Measurements from ENCODE around the gene AP4S1. TPM values are rescaled to one million over a fixed set of nuclear protein-coding genes. Genes with fewer than 3 reads are reported as not detected.

Gene AP4S1
- total RNA-seq, 1 experiment from 2014 or later: 8.3 TPM

- no peak for TF ChIP-seq CTCF (IDR thresholded peaks at IDR 0.05; ENCODE audit: unreplicated experiment)
- Mint-ChIP-seq H3K27me3 (ENCODE audit: unreplicated experiment) (no peaks in the 10 kb centered on the region), H3K9me3 (ENCODE audit: low read depth, unreplicated experiment) (no peaks in the 10 kb centered on the region), H3K4me3 (ENCODE audit: low read depth, unreplicated experiment) (no peak overlapping the region), H3K4me1 (ENCODE audit: low read depth, unreplicated experiment) (no peaks in the 10 kb centered on the region), H3K36me3 (ENCODE audit: insufficient read depth, unreplicated experiment) (peaks cover 43% of the 10 kb centered on the region), H3K27ac (ENCODE audit: unreplicated experiment) (no peak overlapping the region)
- BruUV-seq (replicated peaks): no TSS peak
- intact Hi-C loops (cut with micrococcal nuclease; ENCODE audit: unreplicated experiment): no loop called here
- DNase-seq: no peak
- CTCF ChIA-PET: interaction anchor here (0.5 kb wide), 1 partner anchor 10 kb away, joined by 3 read pairs; no protein-coding TSS in a partner anchor
Measured at GRCh38 chr14:31124197-31124596, 98.7 kb downstream of the AP4S1 start.

DNA sequence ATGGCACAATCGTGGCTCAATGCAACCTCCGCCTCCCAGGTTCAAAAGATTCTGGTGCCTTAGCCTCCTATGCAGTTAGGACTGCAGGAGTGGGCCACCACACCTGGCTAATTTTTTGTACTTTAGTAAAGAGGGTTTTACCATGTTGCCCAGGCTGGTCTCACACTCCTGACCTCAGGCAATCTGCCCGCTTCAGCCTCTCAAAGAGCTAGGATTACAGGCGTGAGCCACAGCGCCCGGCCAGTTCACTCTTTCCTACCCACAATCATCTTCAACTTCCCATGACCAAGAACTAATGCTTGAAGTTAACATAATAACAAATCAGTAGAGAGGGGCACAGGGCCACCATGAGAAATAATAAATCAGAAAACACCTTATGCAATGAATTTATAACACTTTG, 99.8 kb downstream of the AP4S1 start:
- peaks cover 36% of the 10 kb centered on the region for H3K36me3 Mint-ChIP-seq (ENCODE audit: insufficient read depth, unreplicated experiment)
- H3K27me3 Mint-ChIP-seq (ENCODE audit: unreplicated experiment): no peaks in the 10 kb centered on the region
- TF ChIP-seq CTCF (IDR thresholded peaks at IDR 0.05; ENCODE audit: unreplicated experiment): no peak

GRCh38 chr14:31126680-31127079, 101.2 kb downstream of the AP4S1 start:
- H3K36me3 Mint-ChIP-seq (ENCODE audit: insufficient read depth, unreplicated experiment): peaks cover 36% of the 10 kb centered on the region
- BruUV-seq (replicated peaks): no TSS peak

More for the DNA sequence above, 99.8 kb downstream of the AP4S1 start:
- intact Hi-C loops (cut with micrococcal nuclease; ENCODE audit: unreplicated experiment): no loop called here
- DNase-seq: no peak
- CTCF ChIA-PET: no interaction called here
- no peaks in the 10 kb centered on the region for H3K4me1 Mint-ChIP-seq (ENCODE audit: low read depth, unreplicated experiment)
- H3K4me3 Mint-ChIP-seq (ENCODE audit: low read depth, unreplicated experiment): no peak overlapping the region
- no peaks in the 10 kb centered on the region for H3K9me3 Mint-ChIP-seq (ENCODE audit: low read depth, unreplicated experiment)
- H3K27ac Mint-ChIP-seq (ENCODE audit: unreplicated experiment): no peak overlapping the region
- no TSS peak for BruUV-seq (replicated peaks)

DNA sequence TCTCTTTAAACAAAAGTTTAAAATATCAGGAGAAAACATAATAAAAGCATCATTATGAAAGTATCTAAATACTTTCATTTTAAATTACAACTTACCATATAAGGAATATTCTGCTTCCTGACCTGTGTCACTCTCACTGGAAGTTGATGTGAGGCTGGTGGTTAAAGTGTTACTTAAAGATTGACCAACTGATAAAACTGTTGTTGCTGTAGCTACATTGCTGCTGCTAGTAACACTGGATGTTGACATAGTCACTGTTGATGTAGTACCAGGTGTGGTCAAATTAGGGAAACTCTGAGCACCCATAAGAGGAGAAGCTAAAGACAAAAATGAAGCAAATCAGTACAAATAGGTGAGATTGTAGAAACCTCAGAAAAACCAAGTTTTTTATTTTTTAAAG, 102.2 kb downstream of the AP4S1 start:
- no peaks in the 10 kb centered on the region for H3K27me3 Mint-ChIP-seq (ENCODE audit: unreplicated experiment)
- H3K36me3 Mint-ChIP-seq (ENCODE audit: insufficient read depth, unreplicated experiment): peaks cover 29% of the 10 kb centered on the region
- CTCF ChIA-PET: interaction anchor here (0.9 kb wide), 1 partner anchor 148 kb away, joined by 3 read pairs; no protein-coding TSS in a partner anchor
- no peaks in the 10 kb centered on the region for H3K9me3 Mint-ChIP-seq (ENCODE audit: low read depth, unreplicated experiment)
- peak; percentile 13 for DNase-seq
- no peak overlapping the region for H3K4me3 Mint-ChIP-seq (ENCODE audit: low read depth, unreplicated experiment)
- intact Hi-C loops (cut with micrococcal nuclease; ENCODE audit: unreplicated experiment): no loop called here
- peak overlapping the region; percentile 89 for H3K27ac Mint-ChIP-seq (ENCODE audit: unreplicated experiment)
- no TSS peak for BruUV-seq (replicated peaks)
- no peak for TF ChIP-seq CTCF (IDR thresholded peaks at IDR 0.05; ENCODE audit: unreplicated experiment)
- no peaks in the 10 kb centered on the region for H3K4me1 Mint-ChIP-seq (ENCODE audit: low read depth, unreplicated experiment)

More at GRCh38 chr14:31126680-31127079, 101.2 kb downstream of the AP4S1 start:
- H3K9me3 Mint-ChIP-seq (ENCODE audit: low read depth, unreplicated experiment): no peaks in the 10 kb centered on the region
- intact Hi-C loops (cut with micrococcal nuclease; ENCODE audit: unreplicated experiment): no loop called here
- H3K27me3 Mint-ChIP-seq (ENCODE audit: unreplicated experiment): no peaks in the 10 kb centered on the region
- TF ChIP-seq CTCF (IDR thresholded peaks at IDR 0.05; ENCODE audit: unreplicated experiment): no peak
- H3K4me1 Mint-ChIP-seq (ENCODE audit: low read depth, unreplicated experiment): no peaks in the 10 kb centered on the region
- CTCF ChIA-PET: no interaction called here
- no peak overlapping the region for H3K27ac Mint-ChIP-seq (ENCODE audit: unreplicated experiment)
- no peak overlapping the region for H3K4me3 Mint-ChIP-seq (ENCODE audit: low read depth, unreplicated experiment)
- DNase-seq: no peak
